HepG2 (cell line): ENCODE results near the gene MED4. TPM values are rescaled to one million over a fixed set of nuclear protein-coding genes. Genes with fewer than 3 reads are reported as not detected.
A peak's percentile ranks its signal among the peaks of the same experiment; 100 is the strongest.

ENCODE experiments used
- GFI1 ChIP-seq: sonication (generic); formaldehyde crosslinking; IDR thresholded peaks from 2 replicates; pipeline ENCODE4 v1.5.0; 2020; ENCODE audit warnings: missing genetic modification reagents, mild to moderate bottlenecking, borderline replicate concordance
- MEIS1 ChIP-seq: sonication (generic); formaldehyde crosslinking; IDR thresholded peaks from 2 replicates; pipeline ENCODE4 v1.9.0; 2021; ENCODE audit warnings: mild to moderate bottlenecking, missing genetic modification reagents, moderate library complexity, borderline replicate concordance
- PHF5A ChIP-seq: IDR thresholded peaks from one replicate; pipeline ENCODE4 v1.6.1; 2018; ENCODE audit warnings: low read depth, missing genetic modification reagents; ENCODE audit not compliant: unreplicated experiment
- RAD51 ChIP-seq: fragments of 450-650 bp; IDR thresholded peaks from 2 replicates; pipeline ENCODE4 v1.6.1; 2016; ENCODE audit warnings: borderline replicate concordance
- RNF2 ChIP-seq: fragments of 450-650 bp; conservative IDR thresholded peaks from 2 replicates; pipeline ENCODE4 v1.6.1; 2016; ENCODE audit warnings: low read depth
- RXRB ChIP-seq: IDR thresholded peaks from 2 replicates; pipeline ENCODE4 v1.6.1; 2016; ENCODE audit warnings: borderline replicate concordance, missing genetic modification reagents, missing compliant biosample characterization
- ZFYVE20 ChIP-seq: sonication (generic); formaldehyde crosslinking; IDR thresholded peaks from 2 replicates; pipeline ENCODE4 v1.8.0; 2023; ENCODE audit warnings: low read depth, mild to moderate bottlenecking, moderate library complexity, missing genetic modification reagents, borderline replicate concordance
- ZNF441 ChIP-seq: sonication (generic); formaldehyde crosslinking; IDR thresholded peaks from 2 replicates; pipeline ENCODE4 v1.7.0; 2021; ENCODE audit warnings: missing genetic modification reagents, borderline replicate concordance
- polyA plus RNA-seq, 8 experiments: library from polyadenylated mRNA; depleted of rRNA in 3 of 8; stranded (reverse) in 7 of 8; unstranded in 1 of 8; fragments of >200 nt; fragmentation: Illumina TruSeq in 4 of 8; extraction: Trizol in 4 of 8; gene quantifications; 2 replicates each; pipeline versions ENCODE4 v1.2.1 to v1.2.3, GENCODE V29; 2011 to 2016; ENCODE audit warnings: low read depth in 4 of 8, missing spikeins in 1 of 8, mixed read lengths in 1 of 8; ENCODE audit not compliant: insufficient read depth in 1 of 8
- total RNA-seq, 5 experiments: library from RNA; depleted of rRNA; stranded (reverse); fragments of >200 nt; fragmentation: Illumina TruSeq; extraction: Trizol; gene quantifications; 2 replicates each; pipeline ENCODE4 v1.2.3, GENCODE V29; 2016; ENCODE audit warnings: low read depth in 1 of 5
- TF ChIP-seq, protein P1 (sequence below): fragments of 450-650 bp; IDR thresholded peaks from 2 replicates; pipeline ENCODE4 v1.6.1; 2017
- TF ChIP-seq, protein P2 (sequence below): sonication (generic); formaldehyde crosslinking; IDR thresholded peaks from 2 replicates; pipeline ENCODE4 v1.5.0; 2020; ENCODE audit warnings: mild to moderate bottlenecking, missing genetic modification reagents, borderline replicate concordance
- TF ChIP-seq, protein P3 (sequence below), 2 experiments: sonication (generic) in 1 of 2; formaldehyde crosslinking in 1 of 2; IDR thresholded peaks; 2 replicates each; pipeline versions ENCODE4 v1.6.1 to v1.9.0; 2014 to 2022; ENCODE audit warnings: antibody characterized with exemption in 1 of 2, borderline replicate concordance in 1 of 2, inconsistent platforms in 1 of 2, low read depth in 1 of 2, missing genetic modification reagents in 1 of 2

MED4 gene
- total and polyA plus RNA-seq, 2 of the 13 experiments (the other 11 are each of a cell fraction or from before 2014, with no cell fraction given): 49.4 to 57.8 TPM

DNA sequence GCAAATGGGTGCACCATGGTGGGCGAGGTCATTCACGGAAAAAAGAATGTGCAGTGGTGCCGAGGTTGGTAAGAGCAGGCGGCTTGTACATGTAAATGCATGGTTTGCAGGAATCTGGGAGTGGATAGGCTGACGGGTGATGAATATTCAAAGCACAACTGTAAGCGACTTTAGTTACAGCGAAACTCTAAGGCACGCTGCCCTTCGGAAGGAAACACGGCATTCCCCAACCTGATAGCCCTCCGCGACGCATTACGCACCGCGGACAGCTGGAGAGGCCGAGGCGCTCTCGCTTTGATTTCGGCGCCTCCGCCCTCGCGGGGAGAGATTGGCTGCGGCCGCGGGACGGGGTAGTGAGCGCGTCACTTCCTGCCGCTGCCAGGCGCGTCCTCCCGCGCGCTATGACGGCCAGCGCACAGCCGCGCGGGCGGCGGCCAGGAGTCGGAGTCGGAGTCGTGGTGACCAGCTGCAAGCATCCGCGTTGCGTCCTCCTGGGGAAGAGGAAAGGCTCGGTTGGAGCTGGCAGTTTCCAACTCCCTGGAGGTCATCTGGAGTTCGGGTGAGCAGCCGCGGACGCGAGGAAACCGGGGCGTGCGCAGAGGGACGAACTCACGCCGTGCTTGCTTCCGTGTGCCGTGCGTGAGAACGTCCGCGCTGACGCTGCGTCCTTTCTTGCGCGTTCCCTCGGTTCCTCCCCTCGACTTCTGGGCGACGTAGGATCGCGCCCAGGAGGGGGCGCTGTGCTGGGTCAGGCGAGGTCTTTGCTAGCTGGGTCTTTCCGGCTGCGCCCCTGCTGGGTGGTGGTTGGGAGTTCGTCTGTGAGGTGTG lies 57.3 kb downstream of the MED4 start, which contains the start of gene NUDT15 (continued):
- TF ChIP-seq MEIS1 (CRISPR knock-in tag) (peak; percentile 99), PHF5A (CRISPR knock-in tag) (no peak), ZFYVE20 (CRISPR knock-in tag) (peak; percentile 53; the same call in 1 of the 2 replicates), RNF2 (peak; percentile 96), GFI1 (CRISPR knock-in tag) (peak; percentile 87), RXRB (CRISPR knock-in tag) (peak; percentile 99), ZNF441 (CRISPR knock-in tag) (peak; percentile 85), RAD51 (no peak)
- TF ChIP-seq, protein P1, sequence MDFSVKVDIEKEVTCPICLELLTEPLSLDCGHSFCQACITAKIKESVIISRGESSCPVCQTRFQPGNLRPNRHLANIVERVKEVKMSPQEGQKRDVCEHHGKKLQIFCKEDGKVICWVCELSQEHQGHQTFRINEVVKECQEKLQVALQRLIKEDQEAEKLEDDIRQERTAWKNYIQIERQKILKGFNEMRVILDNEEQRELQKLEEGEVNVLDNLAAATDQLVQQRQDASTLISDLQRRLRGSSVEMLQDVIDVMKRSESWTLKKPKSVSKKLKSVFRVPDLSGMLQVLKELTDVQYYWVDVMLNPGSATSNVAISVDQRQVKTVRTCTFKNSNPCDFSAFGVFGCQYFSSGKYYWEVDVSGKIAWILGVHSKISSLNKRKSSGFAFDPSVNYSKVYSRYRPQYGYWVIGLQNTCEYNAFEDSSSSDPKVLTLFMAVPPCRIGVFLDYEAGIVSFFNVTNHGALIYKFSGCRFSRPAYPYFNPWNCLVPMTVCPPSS: no peak
- TF ChIP-seq, protein P2, sequence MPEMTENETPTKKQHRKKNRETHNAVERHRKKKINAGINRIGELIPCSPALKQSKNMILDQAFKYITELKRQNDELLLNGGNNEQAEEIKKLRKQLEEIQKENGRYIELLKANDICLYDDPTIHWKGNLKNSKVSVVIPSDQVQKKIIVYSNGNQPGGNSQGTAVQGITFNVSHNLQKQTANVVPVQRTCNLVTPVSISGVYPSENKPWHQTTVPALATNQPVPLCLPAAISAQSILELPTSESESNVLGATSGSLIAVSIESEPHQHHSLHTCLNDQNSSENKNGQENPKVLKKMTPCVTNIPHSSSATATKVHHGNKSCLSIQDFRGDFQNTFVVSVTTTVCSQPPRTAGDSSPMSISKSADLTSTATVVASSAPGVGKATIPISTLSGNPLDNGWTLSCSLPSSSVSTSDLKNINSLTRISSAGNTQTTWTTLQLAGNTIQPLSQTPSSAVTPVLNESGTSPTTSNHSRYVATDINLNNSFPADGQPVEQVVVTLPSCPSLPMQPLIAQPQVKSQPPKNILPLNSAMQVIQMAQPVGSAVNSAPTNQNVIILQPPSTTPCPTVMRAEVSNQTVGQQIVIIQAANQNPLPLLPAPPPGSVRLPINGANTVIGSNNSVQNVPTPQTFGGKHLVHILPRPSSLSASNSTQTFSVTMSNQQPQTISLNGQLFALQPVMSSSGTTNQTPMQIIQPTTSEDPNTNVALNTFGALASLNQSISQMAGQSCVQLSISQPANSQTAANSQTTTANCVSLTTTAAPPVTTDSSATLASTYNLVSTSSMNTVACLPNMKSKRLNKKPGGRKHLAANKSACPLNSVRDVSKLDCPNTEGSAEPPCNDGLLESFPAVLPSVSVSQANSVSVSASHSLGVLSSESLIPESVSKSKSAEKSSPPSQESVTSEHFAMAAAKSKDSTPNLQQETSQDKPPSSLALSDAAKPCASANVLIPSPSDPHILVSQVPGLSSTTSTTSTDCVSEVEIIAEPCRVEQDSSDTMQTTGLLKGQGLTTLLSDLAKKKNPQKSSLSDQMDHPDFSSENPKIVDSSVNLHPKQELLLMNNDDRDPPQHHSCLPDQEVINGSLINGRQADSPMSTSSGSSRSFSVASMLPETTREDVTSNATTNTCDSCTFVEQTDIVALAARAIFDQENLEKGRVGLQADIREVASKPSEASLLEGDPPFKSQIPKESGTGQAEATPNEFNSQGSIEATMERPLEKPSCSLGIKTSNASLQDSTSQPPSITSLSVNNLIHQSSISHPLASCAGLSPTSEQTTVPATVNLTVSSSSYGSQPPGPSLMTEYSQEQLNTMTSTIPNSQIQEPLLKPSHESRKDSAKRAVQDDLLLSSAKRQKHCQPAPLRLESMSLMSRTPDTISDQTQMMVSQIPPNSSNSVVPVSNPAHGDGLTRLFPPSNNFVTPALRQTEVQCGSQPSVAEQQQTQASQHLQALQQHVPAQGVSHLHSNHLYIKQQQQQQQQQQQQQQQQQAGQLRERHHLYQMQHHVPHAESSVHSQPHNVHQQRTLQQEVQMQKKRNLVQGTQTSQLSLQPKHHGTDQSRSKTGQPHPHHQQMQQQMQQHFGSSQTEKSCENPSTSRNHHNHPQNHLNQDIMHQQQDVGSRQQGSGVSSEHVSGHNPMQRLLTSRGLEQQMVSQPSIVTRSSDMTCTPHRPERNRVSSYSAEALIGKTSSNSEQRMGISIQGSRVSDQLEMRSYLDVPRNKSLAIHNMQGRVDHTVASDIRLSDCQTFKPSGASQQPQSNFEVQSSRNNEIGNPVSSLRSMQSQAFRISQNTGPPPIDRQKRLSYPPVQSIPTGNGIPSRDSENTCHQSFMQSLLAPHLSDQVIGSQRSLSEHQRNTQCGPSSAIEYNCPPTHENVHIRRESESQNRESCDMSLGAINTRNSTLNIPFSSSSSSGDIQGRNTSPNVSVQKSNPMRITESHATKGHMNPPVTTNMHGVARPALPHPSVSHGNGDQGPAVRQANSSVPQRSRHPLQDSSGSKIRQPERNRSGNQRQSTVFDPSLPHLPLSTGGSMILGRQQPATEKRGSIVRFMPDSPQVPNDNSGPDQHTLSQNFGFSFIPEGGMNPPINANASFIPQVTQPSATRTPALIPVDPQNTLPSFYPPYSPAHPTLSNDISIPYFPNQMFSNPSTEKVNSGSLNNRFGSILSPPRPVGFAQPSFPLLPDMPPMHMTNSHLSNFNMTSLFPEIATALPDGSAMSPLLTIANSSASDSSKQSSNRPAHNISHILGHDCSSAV (CRISPR knock-in tag): peak; percentile 50; the same call in 1 of the 2 replicates
- TF ChIP-seq, protein P3, sequence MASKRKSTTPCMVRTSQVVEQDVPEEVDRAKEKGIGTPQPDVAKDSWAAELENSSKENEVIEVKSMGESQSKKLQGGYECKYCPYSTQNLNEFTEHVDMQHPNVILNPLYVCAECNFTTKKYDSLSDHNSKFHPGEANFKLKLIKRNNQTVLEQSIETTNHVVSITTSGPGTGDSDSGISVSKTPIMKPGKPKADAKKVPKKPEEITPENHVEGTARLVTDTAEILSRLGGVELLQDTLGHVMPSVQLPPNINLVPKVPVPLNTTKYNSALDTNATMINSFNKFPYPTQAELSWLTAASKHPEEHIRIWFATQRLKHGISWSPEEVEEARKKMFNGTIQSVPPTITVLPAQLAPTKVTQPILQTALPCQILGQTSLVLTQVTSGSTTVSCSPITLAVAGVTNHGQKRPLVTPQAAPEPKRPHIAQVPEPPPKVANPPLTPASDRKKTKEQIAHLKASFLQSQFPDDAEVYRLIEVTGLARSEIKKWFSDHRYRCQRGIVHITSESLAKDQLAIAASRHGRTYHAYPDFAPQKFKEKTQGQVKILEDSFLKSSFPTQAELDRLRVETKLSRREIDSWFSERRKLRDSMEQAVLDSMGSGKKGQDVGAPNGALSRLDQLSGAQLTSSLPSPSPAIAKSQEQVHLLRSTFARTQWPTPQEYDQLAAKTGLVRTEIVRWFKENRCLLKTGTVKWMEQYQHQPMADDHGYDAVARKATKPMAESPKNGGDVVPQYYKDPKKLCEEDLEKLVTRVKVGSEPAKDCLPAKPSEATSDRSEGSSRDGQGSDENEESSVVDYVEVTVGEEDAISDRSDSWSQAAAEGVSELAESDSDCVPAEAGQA (IDR thresholded peaks at IDR 0.05; ENCODE audit: low read depth): peak; percentile 85
- TF ChIP-seq, protein P3 (CRISPR knock-in tag; IDR thresholded peaks at IDR 0.05; ENCODE audit: borderline replicate concordance): peak; percentile 73; the same call in 1 of the 2 replicates
